HepG2 (cell line): ENCODE measurements around the gene ADORA2B. TPM values are rescaled to one million over a fixed set of nuclear protein-coding genes. Genes with fewer than 3 reads are reported as not detected.

ENCODE experiments used
- ASH2L ChIP-seq: fragments of 300-600, 200-600 bp; sonication (generic); IDR thresholded peaks from 2 replicates; pipeline ENCODE4 v1.7.0; 2017; ENCODE audit warnings: low read depth, mild to moderate bottlenecking, moderate library complexity, mixed read lengths, low read length; ENCODE audit not compliant: insufficient read length
- CREB1 ChIP-seq, 2 experiments: fragments of 450-650 bp in 1 of 2; IDR thresholded peaks; 2 replicates each; pipeline ENCODE4 v1.6.1; 2016 to 2017; ENCODE audit warnings: control low read depth in 1 of 2, mild to moderate bottlenecking in 1 of 2, missing compliant biosample characterization in 1 of 2, missing genetic modification characterization in 1 of 2
- GATAD2A ChIP-seq: IDR thresholded peaks from 2 replicates; pipeline ENCODE4 v1.6.1; 2016
- KDM5B ChIP-seq: sonication (generic); formaldehyde crosslinking; IDR thresholded peaks from 2 replicates; pipeline ENCODE4 v1.4.0; 2020; ENCODE audit warnings: missing genetic modification reagents, mild to moderate bottlenecking, borderline replicate concordance
- RXRA ChIP-seq: sonication (generic); formaldehyde crosslinking; IDR thresholded peaks from 2 replicates; pipeline ENCODE4 v1.5.1; 2020; ENCODE audit warnings: missing genetic modification reagents
- SALL1 ChIP-seq: sonication (generic); formaldehyde crosslinking; IDR thresholded peaks from 2 replicates; pipeline ENCODE4 v1.8.0; 2022; ENCODE audit warnings: mild to moderate bottlenecking, missing genetic modification reagents
- SNAI1 ChIP-seq: sonication (generic); formaldehyde crosslinking; IDR thresholded peaks from 2 replicates; pipeline ENCODE4 v1.5.0; 2020; ENCODE audit warnings: mild to moderate bottlenecking, missing genetic modification reagents, borderline replicate concordance
- ZBTB20 ChIP-seq: sonication (generic); formaldehyde crosslinking; IDR thresholded peaks from 2 replicates; pipeline ENCODE4 v1.8.1; 2023; ENCODE audit warnings: missing genetic modification reagents, low read depth, mild to moderate bottlenecking, borderline replicate concordance
- ZC3H13 ChIP-seq: sonication (generic); formaldehyde crosslinking; IDR thresholded peaks from 2 replicates; pipeline ENCODE4 v1.8.1; 2023; ENCODE audit warnings: mild to moderate bottlenecking, missing genetic modification reagents, moderate library complexity
- ZFP1 ChIP-seq: IDR thresholded peaks from 2 replicates; pipeline ENCODE4 v1.6.1; 2016
- ZFP36L1 ChIP-seq: sonication (generic); formaldehyde crosslinking; IDR thresholded peaks from 2 replicates; pipeline ENCODE4 v1.8.0; 2022; ENCODE audit warnings: mild to moderate bottlenecking, missing genetic modification reagents, moderate library complexity
- ZNF143 ChIP-seq: sonication (generic); formaldehyde crosslinking; IDR thresholded peaks from 2 replicates; pipeline ENCODE4 v1.4.0; 2020; ENCODE audit warnings: missing genetic modification reagents
- ZNF205 ChIP-seq: IDR thresholded peaks from 2 replicates; pipeline ENCODE4 v1.6.1; 2018; ENCODE audit warnings: missing biosample characterization, missing genetic modification reagents
- ZNF224 ChIP-seq: sonication (generic); formaldehyde crosslinking; IDR thresholded peaks from 2 replicates; pipeline ENCODE4 v1.5.0; 2020; ENCODE audit warnings: mild to moderate bottlenecking, missing genetic modification reagents
- ZNF263 ChIP-seq: sonication (generic); formaldehyde crosslinking; IDR thresholded peaks from 2 replicates; pipeline ENCODE4 v1.4.0; 2020; ENCODE audit warnings: missing genetic modification reagents
- ZNF317 ChIP-seq: sonication (generic); formaldehyde crosslinking; IDR thresholded peaks from 2 replicates; pipeline ENCODE4 v1.5.0; 2020; ENCODE audit warnings: mild to moderate bottlenecking, missing genetic modification reagents
- ZNF354B ChIP-seq: sonication (generic); formaldehyde crosslinking; IDR thresholded peaks from 2 replicates; pipeline ENCODE4 v1.8.0; 2022; ENCODE audit warnings: mild to moderate bottlenecking, missing genetic modification reagents
- ZNF670 ChIP-seq: sonication (generic); formaldehyde crosslinking; IDR thresholded peaks from 2 replicates; pipeline ENCODE4 v1.8.0; 2022; ENCODE audit warnings: mild to moderate bottlenecking, missing genetic modification reagents, borderline replicate concordance
- ZNF75D ChIP-seq: sonication (generic); formaldehyde crosslinking; IDR thresholded peaks from 2 replicates; pipeline ENCODE4 v1.8.1; 2023; ENCODE audit warnings: missing genetic modification reagents, mild to moderate bottlenecking, borderline replicate concordance
- polyA plus RNA-seq, 8 experiments: library from polyadenylated mRNA; depleted of rRNA in 3 of 8; stranded (reverse) in 7 of 8; unstranded in 1 of 8; fragments of >200 nt; fragmentation: Illumina TruSeq in 4 of 8; extraction: Trizol in 4 of 8; gene quantifications; 2 replicates each; pipeline versions ENCODE4 v1.2.1 to v1.2.3, GENCODE V29; 2011 to 2016; ENCODE audit warnings: low read depth in 4 of 8, missing spikeins in 1 of 8, mixed read lengths in 1 of 8; ENCODE audit not compliant: insufficient read depth in 1 of 8
- total RNA-seq, 5 experiments: library from RNA; depleted of rRNA; stranded (reverse); fragments of >200 nt; fragmentation: Illumina TruSeq; extraction: Trizol; gene quantifications; 2 replicates each; pipeline ENCODE4 v1.2.3, GENCODE V29; 2016; ENCODE audit warnings: low read depth in 1 of 5
- TF ChIP-seq, protein P1 (sequence below): sonication (generic); formaldehyde crosslinking; IDR thresholded peaks from 2 replicates; pipeline ENCODE4 v1.4.0; 2020; ENCODE audit warnings: missing genetic modification reagents
- TF ChIP-seq, protein P2 (sequence below): IDR thresholded peaks from 2 replicates; pipeline ENCODE4 v1.6.1; 2018; ENCODE audit warnings: missing genetic modification reagents, mild to moderate bottlenecking, missing compliant biosample characterization
- TF ChIP-seq, protein P3 (sequence below): sonication (generic); formaldehyde crosslinking; IDR thresholded peaks from 2 replicates; pipeline ENCODE4 v1.5.0; 2020; ENCODE audit warnings: mild to moderate bottlenecking, missing genetic modification reagents

ADORA2B gene
- total and polyA plus RNA-seq, 2 of the 13 experiments (the other 11 are each of a cell fraction or from before 2014, with no cell fraction given) = 10.4 to 20.0 TPM

DNA sequence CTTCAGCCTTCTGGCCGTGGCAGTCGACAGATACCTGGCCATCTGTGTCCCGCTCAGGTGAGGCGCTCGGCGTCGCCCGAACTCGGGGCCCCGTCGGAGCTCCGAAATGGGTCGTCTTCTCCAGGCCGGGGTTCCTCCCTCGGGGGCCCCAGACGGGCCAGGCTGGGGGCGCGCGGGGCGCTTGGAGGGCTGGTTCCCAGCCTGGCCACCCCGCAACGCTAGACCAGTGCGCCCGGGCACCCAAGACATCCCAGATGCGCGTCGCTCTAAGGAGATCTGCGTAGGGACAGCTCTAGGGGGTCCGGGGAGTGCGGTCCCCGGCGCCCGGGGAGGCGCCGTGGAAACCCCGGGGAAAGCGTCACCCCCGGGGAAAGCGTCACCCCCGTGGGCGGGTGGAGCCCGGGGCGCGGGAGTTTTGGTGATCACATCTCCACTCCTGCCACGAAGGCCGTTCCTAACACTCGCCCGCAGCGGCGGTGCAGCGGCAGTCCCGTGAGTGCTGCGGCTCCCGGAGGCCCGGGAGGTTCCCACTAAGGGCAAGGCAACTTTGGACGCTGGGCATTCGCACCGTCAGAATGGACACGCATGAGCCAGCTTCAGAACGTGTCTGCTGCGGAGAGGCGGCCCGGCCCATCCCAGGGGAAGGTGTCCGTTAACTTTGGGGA is 729 bp downstream of the ADORA2B start (continued):
- TF ChIP-seq, protein P1, sequence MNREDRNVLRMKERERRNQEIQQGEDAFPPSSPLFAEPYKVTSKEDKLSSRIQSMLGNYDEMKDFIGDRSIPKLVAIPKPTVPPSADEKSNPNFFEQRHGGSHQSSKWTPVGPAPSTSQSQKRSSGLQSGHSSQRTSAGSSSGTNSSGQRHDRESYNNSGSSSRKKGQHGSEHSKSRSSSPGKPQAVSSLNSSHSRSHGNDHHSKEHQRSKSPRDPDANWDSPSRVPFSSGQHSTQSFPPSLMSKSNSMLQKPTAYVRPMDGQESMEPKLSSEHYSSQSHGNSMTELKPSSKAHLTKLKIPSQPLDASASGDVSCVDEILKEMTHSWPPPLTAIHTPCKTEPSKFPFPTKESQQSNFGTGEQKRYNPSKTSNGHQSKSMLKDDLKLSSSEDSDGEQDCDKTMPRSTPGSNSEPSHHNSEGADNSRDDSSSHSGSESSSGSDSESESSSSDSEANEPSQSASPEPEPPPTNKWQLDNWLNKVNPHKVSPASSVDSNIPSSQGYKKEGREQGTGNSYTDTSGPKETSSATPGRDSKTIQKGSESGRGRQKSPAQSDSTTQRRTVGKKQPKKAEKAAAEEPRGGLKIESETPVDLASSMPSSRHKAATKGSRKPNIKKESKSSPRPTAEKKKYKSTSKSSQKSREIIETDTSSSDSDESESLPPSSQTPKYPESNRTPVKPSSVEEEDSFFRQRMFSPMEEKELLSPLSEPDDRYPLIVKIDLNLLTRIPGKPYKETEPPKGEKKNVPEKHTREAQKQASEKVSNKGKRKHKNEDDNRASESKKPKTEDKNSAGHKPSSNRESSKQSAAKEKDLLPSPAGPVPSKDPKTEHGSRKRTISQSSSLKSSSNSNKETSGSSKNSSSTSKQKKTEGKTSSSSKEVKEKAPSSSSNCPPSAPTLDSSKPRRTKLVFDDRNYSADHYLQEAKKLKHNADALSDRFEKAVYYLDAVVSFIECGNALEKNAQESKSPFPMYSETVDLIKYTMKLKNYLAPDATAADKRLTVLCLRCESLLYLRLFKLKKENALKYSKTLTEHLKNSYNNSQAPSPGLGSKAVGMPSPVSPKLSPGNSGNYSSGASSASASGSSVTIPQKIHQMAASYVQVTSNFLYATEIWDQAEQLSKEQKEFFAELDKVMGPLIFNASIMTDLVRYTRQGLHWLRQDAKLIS = no peak
- no peak for TF ChIP-seq ZNF205 (CRISPR knock-in tag)
- no peak for TF ChIP-seq ZNF143 (CRISPR knock-in tag)
- peak; percentile 50; the same call in 1 of the 2 replicates for TF ChIP-seq ZNF75D (CRISPR knock-in tag)
- no peak for TF ChIP-seq ZFP36L1
- TF ChIP-seq, protein P2, sequence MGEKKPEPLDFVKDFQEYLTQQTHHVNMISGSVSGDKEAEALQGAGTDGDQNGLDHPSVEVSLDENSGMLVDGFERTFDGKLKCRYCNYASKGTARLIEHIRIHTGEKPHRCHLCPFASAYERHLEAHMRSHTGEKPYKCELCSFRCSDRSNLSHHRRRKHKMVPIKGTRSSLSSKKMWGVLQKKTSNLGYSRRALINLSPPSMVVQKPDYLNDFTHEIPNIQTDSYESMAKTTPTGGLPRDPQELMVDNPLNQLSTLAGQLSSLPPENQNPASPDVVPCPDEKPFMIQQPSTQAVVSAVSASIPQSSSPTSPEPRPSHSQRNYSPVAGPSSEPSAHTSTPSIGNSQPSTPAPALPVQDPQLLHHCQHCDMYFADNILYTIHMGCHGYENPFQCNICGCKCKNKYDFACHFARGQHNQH (CRISPR knock-in tag) = 0 out of 2 replicates have a peak, but pooled peaks have one; percentile 10
- no peak for TF ChIP-seq CREB1 (IDR thresholded peaks at IDR 0.05)
- TF ChIP-seq CREB1 (CRISPR knock-in tag; IDR thresholded peaks at IDR 0.05) = no peak
- TF ChIP-seq ZNF317 (CRISPR knock-in tag) = 0 out of 2 replicates have a peak, but pooled peaks have one; percentile 1
- 0 out of 2 replicates have a peak, but pooled peaks have one; percentile 0 for TF ChIP-seq SALL1 (CRISPR knock-in tag)
- TF ChIP-seq ZNF263 (CRISPR knock-in tag) = no peak
- 0 out of 2 replicates have a peak, but pooled peaks have one; percentile 51 for TF ChIP-seq ZC3H13 (CRISPR knock-in tag)
- 0 out of 2 replicates have a peak, but pooled peaks have one; percentile 14 for TF ChIP-seq GATAD2A (CRISPR knock-in tag)
- peak; percentile 57 for TF ChIP-seq ZNF670 (CRISPR knock-in tag)
- TF ChIP-seq RXRA = peak; percentile 27; the same call in 1 of the 2 replicates
- no peak for TF ChIP-seq ZBTB20
- TF ChIP-seq ZFP1 (CRISPR knock-in tag) = no peak
- TF ChIP-seq SNAI1 (CRISPR knock-in tag) = 0 out of 2 replicates have a peak, but pooled peaks have one; percentile 63
- TF ChIP-seq, protein P3, sequence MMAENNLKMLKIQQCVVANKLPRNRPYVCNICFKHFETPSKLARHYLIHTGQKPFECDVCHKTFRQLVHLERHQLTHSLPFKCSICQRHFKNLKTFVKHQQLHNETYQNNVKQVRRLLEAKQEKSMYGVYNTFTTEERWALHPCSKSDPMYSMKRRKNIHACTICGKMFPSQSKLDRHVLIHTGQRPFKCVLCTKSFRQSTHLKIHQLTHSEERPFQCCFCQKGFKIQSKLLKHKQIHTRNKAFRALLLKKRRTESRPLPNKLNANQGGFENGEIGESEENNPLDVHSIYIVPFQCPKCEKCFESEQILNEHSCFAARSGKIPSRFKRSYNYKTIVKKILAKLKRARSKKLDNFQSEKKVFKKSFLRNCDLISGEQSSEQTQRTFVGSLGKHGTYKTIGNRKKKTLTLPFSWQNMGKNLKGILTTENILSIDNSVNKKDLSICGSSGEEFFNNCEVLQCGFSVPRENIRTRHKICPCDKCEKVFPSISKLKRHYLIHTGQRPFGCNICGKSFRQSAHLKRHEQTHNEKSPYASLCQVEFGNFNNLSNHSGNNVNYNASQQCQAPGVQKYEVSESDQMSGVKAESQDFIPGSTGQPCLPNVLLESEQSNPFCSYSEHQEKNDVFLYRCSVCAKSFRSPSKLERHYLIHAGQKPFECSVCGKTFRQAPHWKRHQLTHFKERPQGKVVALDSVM = 0 out of 2 replicates have a peak, but pooled peaks have one; percentile 35
- TF ChIP-seq KDM5B (CRISPR knock-in tag) = peak; percentile 2; the same call in 1 of the 2 replicates
- TF ChIP-seq ZNF224 (CRISPR knock-in tag) = no peak
- TF ChIP-seq ZNF354B = 0 out of 2 replicates have a peak, but pooled peaks have one; percentile 35
- no peak for TF ChIP-seq ASH2L
